ENCODE data around the gene LYZL1. TPM values are rescaled to one million over a fixed set of nuclear protein-coding genes. Genes with fewer than 3 reads are reported as not detected.
A peak's percentile ranks its signal among the peaks of the same experiment; 100 is the strongest.
"Not testable (repeated sequence)": the region's sequence is repeated elsewhere in the genome, so short reads cannot be mapped to it uniquely, and the experiment has no call there.

The LYZL1 gene
- total RNA-seq, 6 donors from 2014 or later = not detected

- H3K27me3 ChIP-seq = no peaks in the 10 kb centered on the region
- H3K27ac ChIP-seq = no peak overlapping the region
- ATAC-seq (ENCODE audit: low FRiP score in 2 of 2) (peak in 1 of 2 donors; percentile 57), DNase-seq (peak in 1 of 2 donors; percentile 34)
- no peaks in the 10 kb centered on the region for H3K36me3 ChIP-seq
- no peak for TF ChIP-seq EP300 (IDR thresholded peaks at IDR 0.05)
- no peak for TF ChIP-seq POLR2A (IDR thresholded peaks at IDR 0.05)
- no peak for TF ChIP-seq POLR2AphosphoS5 (IDR thresholded peaks at IDR 0.05)
- TF ChIP-seq CTCF (IDR thresholded peaks at IDR 0.05) = no peak
- peaks cover 0 to 3% (median 0%) of the 10 kb centered on the region in 4 donors for H3K4me1 ChIP-seq
- WGBS, 2 donors = 51 to 54% methylated on average over 5 of the region's 5 CpGs
- H3K9me3 ChIP-seq = no peaks in the 10 kb centered on the region
- H3K4me3 ChIP-seq = no peak overlapping the region
Measured at GRCh38 chr10:29329420-29329819, 40.5 kb downstream of the LYZL1 start.

- WGBS, 2 donors = 67 to 75% methylated on average over 3 to 4 of the region's 4 CpGs
- Histone ChIP-seq H3K9me3 (no peaks in the 10 kb centered on the region), H3K4me3 (no peak overlapping the region), H3K27ac (no peak overlapping the region), H3K36me3 (no peaks in the 10 kb centered on the region), H3K27me3 (no peaks in the 10 kb centered on the region), H3K4me1 (peaks cover 0 to 3% (median 0%) of the 10 kb centered on the region in 4 donors)
- TF ChIP-seq POLR2AphosphoS5 (IDR thresholded peaks at IDR 0.05) (no peak), POLR2A (IDR thresholded peaks at IDR 0.05) (no peak), EP300 (IDR thresholded peaks at IDR 0.05) (no peak), CTCF (IDR thresholded peaks at IDR 0.05) (no peak)
- DNase-seq (no peak), ATAC-seq (ENCODE audit: low FRiP score in 2 of 2) (no peak)
Measured at GRCh38 chr10:29332061-29332760, 43.3 kb downstream of the LYZL1 start.

GRCh38 chr10:29332761-29333148 lies 43.9 kb downstream of the LYZL1 start:
- Histone ChIP-seq H3K9me3 (no peaks in the 10 kb centered on the region), H3K27me3 (no peaks in the 10 kb centered on the region), H3K4me1 (peaks cover 0 to 3% (median 0%) of the 10 kb centered on the region in 4 donors), H3K36me3 (no peaks in the 10 kb centered on the region), H3K27ac (no peak overlapping the region), H3K4me3 (no peak overlapping the region)
- ATAC-seq (ENCODE audit: low FRiP score in 2 of 2) (no peak), DNase-seq (no peak)
- 58 to 64% methylated on average over 5 of the region's 5 CpGs for WGBS, 2 donors
- TF ChIP-seq POLR2A (IDR thresholded peaks at IDR 0.05) = no peak
- TF ChIP-seq POLR2AphosphoS5 (IDR thresholded peaks at IDR 0.05) = no peak
- no peak for TF ChIP-seq CTCF (IDR thresholded peaks at IDR 0.05)
- TF ChIP-seq EP300 (IDR thresholded peaks at IDR 0.05) = no peak

GRCh38 chr10:29337526-29337925 lies 48.7 kb downstream of the LYZL1 start:
- H3K4me3 ChIP-seq; H3K9me3 ChIP-seq; H3K27ac ChIP-seq; ATAC-seq (ENCODE audit: low FRiP score in 2 of 2); H3K4me1 ChIP-seq; DNase-seq; H3K36me3 ChIP-seq; H3K27me3 ChIP-seq: not testable (repeated sequence)
- 74 to 91% methylated on average over 4 of the region's 4 CpGs for WGBS, 2 donors

GRCh38 chr10:29343607-29344038 lies 54.8 kb downstream of the LYZL1 start:
- ATAC-seq (ENCODE audit: low FRiP score in 2 of 2) (peak in 1 of 2 donors; percentile 21), DNase-seq (no peak)
- Histone ChIP-seq H3K27me3 (no peaks in the 10 kb centered on the region), H3K27ac (no peak overlapping the region), H3K4me3 (no peak overlapping the region), H3K4me1 (no peaks in the 10 kb centered on the region), H3K9me3 (no peaks in the 10 kb centered on the region), H3K36me3 (no peaks in the 10 kb centered on the region)
- TF ChIP-seq POLR2A (IDR thresholded peaks at IDR 0.05) = no peak
- no peak for TF ChIP-seq EP300 (IDR thresholded peaks at IDR 0.05)
- TF ChIP-seq CTCF (IDR thresholded peaks at IDR 0.05) = no peak
- TF ChIP-seq POLR2AphosphoS5 (IDR thresholded peaks at IDR 0.05) = no peak
- WGBS, 2 donors = 35 to 65% methylated on average over 3 to 7 of the region's 7 CpGs

Measured in upper lobe of left lung (tissue), 6 donors.